ENCODE results near the gene BCAR3.

- TF ChIP-seq, protein P1, sequence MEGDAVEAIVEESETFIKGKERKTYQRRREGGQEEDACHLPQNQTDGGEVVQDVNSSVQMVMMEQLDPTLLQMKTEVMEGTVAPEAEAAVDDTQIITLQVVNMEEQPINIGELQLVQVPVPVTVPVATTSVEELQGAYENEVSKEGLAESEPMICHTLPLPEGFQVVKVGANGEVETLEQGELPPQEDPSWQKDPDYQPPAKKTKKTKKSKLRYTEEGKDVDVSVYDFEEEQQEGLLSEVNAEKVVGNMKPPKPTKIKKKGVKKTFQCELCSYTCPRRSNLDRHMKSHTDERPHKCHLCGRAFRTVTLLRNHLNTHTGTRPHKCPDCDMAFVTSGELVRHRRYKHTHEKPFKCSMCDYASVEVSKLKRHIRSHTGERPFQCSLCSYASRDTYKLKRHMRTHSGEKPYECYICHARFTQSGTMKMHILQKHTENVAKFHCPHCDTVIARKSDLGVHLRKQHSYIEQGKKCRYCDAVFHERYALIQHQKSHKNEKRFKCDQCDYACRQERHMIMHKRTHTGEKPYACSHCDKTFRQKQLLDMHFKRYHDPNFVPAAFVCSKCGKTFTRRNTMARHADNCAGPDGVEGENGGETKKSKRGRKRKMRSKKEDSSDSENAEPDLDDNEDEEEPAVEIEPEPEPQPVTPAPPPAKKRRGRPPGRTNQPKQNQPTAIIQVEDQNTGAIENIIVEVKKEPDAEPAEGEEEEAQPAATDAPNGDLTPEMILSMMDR (IDR thresholded peaks at IDR 0.05; ENCODE audit: insufficient read depth, low read length, poor library complexity, severe bottlenecking) = no peak
- no peak for TF ChIP-seq EZH2phosphoT487 (conservative IDR thresholded peaks at IDR 0.05; ENCODE audit: low read length)
Measured at GRCh38 chr1:93668951-93669350, 12.7 kb downstream of the BCAR3 start.

Data from SU-DHL-6 (cell line).